ENCODE measurements around the gene GPC6.

Gene GPC6

DNA sequence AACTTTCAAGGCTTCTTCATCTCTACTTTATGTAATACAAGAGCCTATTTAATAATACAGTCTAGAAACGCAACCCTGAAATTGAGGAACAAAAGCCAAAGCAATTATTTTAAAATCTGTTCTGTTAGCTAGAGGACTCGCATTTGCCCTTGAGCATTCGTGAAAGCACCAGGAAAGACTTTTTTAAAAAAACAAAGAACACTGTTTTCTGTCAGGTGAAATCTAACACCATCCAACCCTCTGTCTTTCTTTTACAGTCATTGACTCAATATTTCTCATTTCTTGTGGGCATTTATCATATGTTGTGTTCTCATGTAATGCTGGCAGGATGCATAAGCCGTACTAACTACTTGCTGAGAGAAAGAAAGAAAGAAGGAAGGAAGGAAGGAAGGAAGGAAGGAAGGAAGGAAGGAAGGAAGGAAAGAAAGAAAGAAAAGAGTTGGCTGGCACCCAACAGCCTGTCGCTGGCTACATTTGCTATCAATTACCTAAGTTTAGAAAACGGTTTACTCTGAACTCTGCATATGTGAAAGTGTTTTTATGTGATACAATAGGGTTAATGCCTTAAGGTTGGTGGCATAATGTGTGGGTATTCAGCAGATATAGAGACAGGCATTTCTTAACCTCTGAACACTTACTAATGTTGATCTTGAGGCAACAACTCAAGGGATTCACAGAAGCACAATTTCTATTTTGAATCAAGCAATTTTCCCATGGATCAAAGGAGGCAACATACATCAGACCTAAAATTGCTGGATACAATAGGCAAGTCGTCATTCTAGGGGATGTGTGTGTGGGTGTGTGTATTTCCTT is 807.4 kb downstream of the GPC6 start:
- DNase-seq (ENCODE audit: low read depth in 2 of 2): no peak

DNA sequence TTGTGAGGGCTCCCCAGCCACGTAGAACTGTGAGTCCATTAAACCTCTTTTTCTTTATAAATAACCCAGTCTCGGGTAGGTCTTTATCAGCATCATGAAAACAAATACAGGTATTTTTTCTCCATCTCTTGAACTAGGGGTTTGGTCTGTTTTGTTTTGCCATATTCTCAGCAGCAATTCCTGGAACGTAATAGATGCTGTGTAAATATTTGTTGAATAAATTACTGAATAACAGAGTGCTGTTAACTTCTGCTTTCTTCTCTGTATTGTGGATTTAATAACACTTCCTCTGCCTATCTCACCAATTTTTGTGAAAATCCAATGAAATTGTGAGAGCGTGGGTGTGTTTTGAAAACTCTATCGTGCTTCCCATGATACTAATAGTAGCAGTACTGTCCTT is 823.4 kb downstream of the GPC6 start:
- no peak for DNase-seq (ENCODE audit: low read depth in 2 of 2)

DNA sequence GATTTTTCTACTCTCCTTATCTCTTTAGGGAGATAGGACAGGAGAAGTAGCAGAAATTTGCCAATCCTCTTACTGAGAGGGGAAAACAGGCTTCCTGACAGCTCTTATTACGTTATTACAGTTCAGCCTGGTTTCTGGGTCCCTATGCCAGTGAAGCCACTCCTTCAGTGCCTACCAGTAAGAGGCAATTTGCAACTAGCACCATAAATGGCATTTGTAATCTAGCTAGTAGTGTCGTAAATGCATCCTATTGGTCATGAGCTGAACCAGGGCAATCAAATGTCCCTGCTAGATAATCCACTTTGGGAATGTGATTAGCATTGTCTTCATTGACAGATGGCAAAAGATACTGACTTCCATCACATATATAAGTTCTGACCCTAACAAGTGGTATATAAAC is 824.1 kb downstream of the GPC6 start:
- DNase-seq (ENCODE audit: low read depth in 2 of 2): no peak

DNA sequence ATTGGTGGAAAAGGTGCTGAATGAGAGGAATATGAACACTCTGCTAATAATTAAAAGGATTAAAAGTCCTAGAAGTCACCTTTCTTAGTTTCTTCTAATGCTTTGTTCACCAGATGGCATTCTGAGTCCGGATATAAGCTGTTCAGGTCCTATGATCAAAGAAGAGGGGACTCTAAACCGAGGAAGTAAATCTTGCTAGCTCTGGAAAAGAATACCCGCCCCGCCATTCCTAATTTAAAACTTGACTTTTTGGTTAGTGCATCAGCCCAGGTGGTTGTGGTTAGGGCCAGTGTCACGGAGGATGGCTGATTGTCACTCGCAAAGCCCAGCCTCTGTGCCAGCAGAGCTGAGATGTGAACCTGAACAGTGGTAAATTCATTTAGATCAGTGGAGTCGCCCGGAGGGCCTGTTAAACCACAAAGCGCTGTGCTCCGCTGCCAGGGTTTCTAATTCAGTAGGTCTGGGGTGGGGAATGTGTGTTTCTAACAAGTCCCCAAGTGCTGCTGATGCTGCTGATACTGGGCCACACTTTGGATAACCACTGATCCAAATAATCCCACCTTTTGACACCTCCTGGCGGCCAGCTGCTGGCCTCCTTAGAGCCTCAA is 827.5 kb downstream of the GPC6 start:
- no peak for DNase-seq (ENCODE audit: low read depth in 2 of 2)

DNA sequence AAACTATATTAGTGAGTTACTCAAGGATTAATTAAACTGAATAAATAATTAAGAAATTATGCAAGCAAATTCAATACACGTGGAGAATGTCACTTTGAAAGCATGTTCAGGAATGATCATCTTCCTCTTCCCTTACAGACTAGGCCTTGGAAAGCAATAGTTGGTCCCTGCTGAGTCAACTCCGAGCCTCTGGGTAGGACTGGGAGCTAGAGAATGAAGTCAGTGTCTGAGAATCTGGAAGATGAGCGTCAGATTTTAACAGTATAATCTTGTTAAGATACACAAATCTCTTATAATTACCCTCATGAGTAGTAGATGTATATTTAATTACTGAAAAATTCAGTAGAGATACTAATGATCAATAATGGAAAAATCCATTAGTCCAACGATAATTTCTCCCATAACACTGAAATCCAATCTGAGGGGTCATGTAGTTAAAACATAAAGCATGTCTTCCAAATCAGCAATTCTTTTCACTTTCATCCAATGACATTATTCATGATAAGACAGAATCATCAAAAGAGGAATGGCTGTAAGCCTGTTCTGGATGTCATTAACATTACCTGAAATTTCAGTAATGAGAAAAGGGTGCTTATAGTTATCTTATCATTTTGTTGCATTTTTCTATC is 829.9 kb downstream of the GPC6 start:
- no peak for DNase-seq (ENCODE audit: low read depth in 2 of 2)

DNA sequence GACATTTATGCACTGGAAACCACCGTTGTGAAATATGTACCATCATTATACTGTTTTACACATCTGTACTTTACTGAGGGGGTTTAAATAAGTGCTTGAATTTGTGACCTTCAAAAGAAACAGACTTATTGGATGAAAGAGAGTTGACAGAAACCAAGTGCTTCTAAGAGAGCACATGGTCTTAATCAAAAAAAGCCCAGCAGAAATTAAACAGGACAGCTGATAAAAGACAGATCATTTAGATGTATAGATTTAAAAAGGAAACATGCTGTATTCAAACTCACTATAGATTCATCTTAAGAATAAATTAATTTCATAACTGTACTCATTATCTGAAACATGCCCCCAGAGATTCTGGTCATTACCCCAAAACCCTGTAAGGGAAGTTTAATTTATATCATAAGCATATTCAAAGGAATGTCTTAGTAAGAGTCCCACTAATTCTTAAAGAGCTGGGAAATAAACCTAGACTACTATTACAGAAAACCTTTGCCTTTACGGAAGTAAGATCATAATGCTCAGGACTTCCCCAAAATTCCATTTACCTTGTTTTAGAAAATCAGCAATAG is 831.1 kb downstream of the GPC6 start:
- DNase-seq (ENCODE audit: low read depth in 2 of 2): no peak

DNA sequence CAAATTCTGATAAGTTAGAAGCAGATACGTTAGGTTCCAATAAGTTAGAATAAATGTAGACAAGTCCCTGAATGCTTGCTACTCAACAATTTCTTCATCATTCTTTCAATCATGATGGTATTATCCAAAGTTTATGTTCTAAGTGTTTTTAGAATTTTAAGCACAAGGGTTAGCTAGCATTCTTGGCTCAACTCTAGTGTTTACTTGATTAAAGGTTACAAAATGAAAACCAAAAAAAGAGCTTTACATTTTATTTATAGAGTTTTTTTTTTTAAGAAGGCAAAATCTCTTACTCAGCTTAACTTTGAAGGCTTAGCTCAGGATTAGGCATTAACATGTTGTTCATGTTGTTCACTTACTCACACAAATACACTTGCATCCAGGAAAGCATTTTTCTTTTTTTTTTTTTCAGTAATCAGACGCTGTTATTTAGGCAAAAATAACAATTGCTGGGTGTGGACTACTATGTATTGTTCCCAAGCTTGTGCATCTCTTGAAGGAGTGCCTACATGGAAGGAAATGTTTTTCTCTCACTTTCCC is 832.3 kb downstream of the GPC6 start:
- DNase-seq (ENCODE audit: low read depth in 2 of 2): no peak

DNA sequence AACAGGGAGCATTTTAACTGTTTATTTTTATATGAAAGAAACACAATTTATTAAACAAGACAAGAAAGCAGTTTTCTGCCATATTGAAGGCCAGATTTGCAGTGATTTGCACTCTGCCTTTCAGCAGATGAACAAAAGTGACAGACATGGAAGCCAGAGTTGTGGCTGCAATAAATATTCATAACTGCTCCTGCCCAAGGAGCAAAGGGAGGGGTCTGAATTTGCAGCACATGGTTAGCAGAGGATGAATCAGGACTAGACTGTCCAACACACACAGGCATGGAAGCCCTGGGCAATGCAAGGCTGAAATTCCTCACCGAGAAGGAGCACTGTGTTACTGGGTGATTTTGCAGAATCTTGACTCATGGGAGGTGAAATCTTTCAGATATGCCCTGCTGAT is 834.7 kb downstream of the GPC6 start:
- DNase-seq (ENCODE audit: low read depth in 2 of 2): no peak

DNA sequence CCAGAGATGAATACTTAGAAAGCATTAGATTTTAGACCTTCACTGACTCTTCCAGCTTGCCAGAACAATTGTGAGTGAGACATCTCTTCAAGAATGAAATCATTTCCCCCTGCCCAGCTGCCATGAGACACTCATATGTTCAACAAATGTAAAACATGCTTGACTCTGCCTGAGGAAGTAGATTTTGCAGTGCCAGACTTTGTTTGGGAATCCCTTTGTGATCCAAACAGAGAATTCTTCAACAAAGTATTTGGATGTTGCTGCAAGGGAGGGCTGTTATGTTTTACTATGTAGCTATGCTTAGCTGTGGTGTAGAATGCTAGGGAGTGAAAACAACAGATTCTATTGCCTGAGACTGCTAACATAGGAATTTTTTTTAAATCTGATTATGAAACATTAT is 836.5 kb downstream of the GPC6 start:
- DNase-seq (ENCODE audit: low read depth in 2 of 2): no peak

DNA sequence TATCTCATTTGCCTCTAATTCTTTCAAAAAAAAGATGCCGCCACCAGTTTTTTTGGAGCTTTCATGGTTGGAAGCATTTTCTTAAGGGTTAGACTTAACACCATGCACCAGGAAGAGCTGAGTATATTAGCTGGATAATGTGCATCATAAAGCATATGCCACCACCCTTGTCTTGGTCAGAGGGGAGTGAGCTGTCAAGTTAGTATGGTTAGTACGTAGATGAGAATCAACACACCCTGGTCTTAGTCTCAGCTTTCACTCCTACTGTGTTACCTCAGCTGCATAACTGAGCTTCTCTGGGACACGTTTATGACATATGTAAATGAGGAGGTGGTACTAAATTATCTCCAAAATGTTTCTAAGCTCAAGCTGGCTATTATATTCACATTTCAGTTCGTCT is 837.2 kb downstream of the GPC6 start:
- DNase-seq (ENCODE audit: low read depth in 2 of 2): no peak

DNA sequence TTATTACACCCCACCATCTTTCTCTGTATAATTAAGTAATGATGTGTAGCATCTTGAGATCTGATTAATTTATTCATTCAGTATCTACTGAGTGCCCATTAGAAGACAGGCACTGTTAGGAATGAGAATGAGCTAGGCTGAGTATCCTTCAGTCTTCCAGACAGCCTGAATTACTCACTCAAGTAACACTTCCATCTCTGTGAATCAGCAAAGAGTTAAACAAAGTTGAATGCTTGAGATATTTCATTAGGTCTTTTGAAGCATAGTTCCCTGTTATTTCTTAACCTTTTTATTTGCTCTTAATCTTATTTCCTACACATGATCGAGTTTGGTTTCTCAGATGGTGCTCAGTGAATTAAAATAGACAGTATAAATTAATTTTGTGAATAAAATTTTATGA is 839.1 kb downstream of the GPC6 start:
- no peak for DNase-seq (ENCODE audit: low read depth in 2 of 2)

DNA sequence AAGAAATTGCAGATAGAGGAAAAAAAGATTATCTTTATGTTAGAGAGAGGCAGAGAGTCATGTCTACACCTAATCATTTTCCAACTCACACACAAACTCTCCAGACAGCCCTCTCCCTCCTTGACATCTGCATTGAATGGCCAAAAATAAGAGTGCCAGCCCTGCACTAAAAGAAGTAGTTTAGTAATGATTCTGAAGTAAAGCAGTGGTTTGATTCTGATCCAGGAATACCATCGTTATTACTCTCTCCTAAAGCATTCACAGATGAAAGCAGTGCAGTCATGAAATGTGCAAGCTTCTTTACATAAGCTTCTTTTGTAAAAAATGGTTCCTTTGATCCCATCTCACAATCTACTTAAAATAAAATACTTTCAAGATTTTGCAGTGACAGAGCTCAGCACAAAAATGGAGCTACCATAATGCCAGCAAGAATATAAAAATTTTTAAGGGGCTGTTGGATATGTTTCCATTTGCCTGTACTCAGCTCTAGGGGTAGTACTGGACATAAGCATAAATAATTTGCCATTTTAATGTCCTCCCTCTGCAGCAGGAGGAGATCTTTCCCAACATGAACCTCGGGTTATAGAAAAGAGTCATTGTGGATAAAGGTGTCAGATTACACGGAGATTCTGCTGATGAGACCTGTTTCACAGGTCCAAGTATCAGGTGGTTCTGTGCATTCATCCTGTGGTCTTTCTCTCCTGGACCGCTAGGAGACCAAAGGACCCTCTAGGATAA is 846.6 kb downstream of the GPC6 start:
- DNase-seq (ENCODE audit: low read depth in 2 of 2): no peak

DNA sequence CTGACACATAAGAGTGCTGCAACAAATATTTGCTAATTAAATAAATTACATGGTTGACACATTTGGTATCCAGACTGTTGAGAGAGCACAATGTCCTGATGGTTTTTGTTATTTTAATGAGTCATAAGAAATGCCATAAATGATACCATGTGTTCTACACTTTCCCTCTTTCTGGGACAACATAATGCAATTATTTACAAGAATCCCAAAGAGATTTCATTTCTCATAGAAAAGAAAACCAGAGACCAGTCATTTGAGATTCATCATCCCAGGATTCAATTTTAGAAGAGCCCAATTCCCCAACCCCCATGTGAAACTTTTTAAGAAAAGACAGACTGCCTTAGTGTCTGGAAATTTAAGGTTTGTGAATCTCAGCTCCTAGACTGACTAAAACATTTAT is 853.3 kb downstream of the GPC6 start:
- DNase-seq (ENCODE audit: low read depth in 2 of 2): no peak

DNA sequence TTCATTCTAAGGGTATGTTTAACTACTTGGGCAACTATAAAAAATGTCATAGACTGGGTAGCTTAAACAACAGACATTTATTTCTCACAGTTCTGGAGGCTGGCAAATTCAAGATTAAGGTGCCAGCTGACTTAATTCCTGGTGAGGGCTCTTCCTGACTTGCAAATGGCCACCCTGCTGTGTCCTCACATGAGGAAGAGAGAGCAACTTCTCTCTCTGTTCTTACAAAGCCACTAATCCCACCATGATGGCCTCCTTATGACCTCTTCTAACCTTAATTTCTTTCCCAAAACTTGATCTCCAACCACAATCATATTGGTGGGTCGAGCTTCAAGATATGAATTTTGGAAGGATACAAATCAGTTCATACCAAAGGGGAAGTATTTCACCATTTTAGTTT is 853.9 kb downstream of the GPC6 start:
- no peak for DNase-seq (ENCODE audit: low read depth in 2 of 2)

DNA sequence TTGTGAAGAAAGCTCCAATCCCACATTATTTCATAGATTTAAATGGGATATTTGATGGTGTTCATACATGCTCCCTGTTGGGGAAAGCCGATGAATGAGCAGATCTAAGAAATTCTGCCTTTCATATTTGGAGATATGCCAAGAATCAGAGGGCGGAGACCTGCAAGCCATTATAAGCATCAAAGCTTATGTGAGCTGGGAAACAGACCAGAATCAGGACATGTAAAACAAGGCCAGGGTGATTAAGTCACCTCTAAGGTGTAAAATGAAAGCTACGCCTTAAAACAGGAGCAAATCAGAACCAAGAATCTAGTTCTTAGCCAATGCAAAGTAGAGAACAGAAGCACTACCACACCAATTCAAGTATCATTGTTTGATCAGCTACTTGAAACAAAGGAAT is 860.5 kb downstream of the GPC6 start:
- no peak for DNase-seq (ENCODE audit: low read depth in 2 of 2)

DNA sequence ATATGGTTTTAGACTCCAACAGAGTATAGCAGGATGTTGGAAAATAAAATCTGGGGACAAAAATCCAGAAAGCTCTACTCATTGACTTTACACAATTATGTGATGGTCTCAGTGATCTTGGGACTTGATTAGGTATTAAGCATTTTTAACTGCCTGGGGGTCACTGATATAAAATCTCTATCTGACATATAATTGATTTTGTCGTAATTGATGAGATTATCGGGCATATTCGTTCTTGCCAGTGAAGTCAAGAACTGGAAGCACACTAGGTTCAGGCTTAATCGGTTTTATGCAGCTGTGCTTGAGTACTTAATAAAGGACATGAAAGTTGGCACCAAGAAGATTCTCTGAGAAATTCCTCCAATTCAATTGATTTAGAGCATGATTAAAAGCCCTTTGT is 862.1 kb downstream of the GPC6 start:
- no peak for DNase-seq (ENCODE audit: low read depth in 2 of 2)

DNA sequence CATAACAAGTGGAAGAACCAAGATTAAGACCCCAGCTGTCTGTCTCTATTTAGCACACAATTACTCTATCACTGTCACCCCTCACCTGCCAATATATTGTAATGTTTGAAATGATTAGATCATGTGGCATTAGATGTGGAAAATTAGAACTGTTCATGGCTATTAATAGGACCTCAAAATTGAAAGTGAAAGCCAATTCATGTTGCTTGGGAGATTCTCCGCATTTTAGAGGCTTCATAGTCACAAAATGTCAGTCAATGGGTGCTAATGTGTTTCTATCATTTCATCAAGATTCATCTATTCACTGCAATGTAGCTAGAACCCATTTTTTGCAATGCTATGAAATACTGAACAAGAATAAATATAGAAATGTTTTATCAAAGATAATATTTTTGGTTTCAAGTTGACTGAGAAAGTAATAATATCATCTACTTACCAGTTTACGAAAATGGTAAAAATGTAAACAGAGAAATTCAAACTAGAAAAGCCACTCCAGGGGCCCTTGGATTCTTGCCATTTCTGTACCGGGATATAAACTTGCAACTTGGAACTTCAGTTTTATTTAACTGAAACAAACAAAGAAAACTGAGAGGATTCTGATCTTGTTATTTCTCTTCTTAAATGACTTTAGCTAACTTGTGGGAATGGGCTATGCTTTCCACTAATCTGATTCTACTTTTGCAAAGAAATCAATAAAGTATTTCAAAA is 864.3 kb downstream of the GPC6 start:
- no peak for DNase-seq (ENCODE audit: low read depth in 2 of 2)

DNA sequence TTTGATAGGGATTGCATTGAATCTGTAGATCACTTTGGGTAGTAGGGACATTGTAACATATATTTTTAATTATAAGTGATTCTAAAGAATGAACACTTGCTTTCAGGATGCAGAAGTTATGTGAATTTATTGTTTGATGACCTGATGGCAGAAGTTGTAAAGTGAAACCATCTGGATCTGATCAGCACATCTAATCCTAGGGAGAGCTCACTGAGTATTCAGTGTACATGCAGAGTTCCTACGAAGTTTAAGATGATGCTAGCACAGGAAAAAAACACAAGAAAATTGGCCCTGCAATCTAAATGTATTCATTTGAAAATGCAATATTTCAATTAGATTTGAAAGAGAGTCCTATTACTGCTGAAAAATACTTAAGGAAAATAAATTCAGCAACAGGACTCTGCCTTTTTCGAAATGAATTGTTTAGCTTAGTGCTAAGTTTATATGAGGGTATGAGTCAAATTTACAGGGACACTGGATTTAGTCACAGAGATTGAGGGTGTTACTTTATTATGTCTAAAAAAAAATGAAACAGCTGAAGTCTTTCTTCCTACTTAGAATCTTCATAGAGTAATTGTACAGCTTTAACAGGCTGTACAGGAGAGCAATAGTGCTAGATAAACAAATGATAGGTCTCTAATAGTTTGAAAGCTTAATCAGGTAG is 867.2 kb downstream of the GPC6 start:
- DNase-seq (ENCODE audit: low read depth in 2 of 2): no peak

DNA sequence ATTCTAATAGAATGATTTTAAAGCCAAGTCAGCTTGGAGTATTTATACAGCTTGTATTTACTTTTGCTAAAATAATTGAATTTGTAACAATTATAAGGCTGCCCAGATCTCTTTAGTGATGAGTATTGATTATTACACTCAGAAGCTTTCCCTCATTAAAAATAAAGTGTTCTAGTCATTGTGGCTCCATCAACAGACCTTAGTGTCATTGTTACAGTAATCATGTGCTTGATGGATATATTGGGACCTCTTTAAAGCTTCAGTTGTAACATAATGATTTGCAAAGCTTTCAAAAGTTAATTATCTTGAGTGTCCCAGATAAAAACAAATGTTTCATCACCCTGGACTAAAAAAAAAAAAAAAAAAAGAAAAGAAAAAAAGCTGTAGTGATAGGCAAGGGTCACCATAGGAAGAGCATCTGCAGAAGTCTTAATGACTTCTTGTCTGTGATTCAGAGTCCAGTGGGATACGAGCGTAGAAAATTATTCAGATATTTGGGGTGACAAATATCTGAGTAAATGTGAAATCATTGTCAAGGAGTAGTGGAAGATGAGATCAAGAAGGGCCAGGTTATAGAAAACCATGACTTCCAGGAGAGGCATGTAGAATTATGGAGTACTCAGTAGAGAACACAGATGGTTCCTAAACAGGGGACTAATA is 883.2 kb downstream of the GPC6 start:
- DNase-seq (ENCODE audit: low read depth in 2 of 2): no peak

DNA sequence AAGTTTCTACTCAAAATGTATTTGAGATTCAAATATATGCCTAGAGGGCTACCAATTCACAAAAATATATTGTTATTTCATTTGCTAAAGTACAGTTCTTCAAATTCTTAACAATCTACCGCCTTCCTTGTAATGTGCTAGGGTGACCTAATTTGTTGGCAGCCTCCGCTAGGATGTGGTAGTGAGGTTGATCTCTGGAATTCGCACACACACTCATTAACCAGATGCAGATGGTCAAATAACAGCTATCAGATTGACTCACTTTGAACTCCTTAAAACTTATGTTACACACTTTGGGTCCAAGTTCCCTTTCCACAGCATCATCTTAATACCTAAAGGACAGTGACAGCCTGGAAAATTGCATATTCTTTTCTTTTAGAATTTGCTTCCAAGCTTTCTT is 885.6 kb downstream of the GPC6 start:
- no peak for DNase-seq (ENCODE audit: low read depth in 2 of 2)
